ENCODE data around the gene CASP9.

GRCh38 chr1:15524021-15524282 lies at the start of gene CASP9:
- TF ChIP-seq POLR2AphosphoS5 (IDR thresholded peaks at IDR 0.05; ENCODE audit: low read length) (peak; percentile 84), CTCF (IDR thresholded peaks at IDR 0.05 in 2 of 3, conservative IDR thresholded peaks at IDR 0.05 in 1 of 3; ENCODE audit: control insufficient read depth in 2 of 3, extremely low read depth in 1 of 3, insufficient read depth in 1 of 3, low read depth in 3 of 3, low read length in 3 of 3) (no peak), POLR2A (IDR thresholded peaks at IDR 0.05; ENCODE audit: low read depth, low read length) (peak; percentile 94)

All from GM12878 (cell line).